ENCODE data around the gene KRT20. TPM values are rescaled to one million over a fixed set of nuclear protein-coding genes. Genes with fewer than 3 reads are reported as not detected.

The KRT20 gene
- total and polyA plus RNA-seq, 5 experiments from 2014 or later, result not detected

GRCh38 chr17:40912486-40913210 lies 27.6 kb upstream of the KRT20 start:
- ATAC-seq (no peak), DNase-seq (no peak)
- peaks cover 9 to 26% (median 14%) of the 10 kb centered on the region in 5 donors for H3K27me3 Mint-ChIP-seq
- no peaks in the 10 kb centered on the region for H3K36me3 Mint-ChIP-seq
- H3K27ac Mint-ChIP-seq, result no peak overlapping the region
- peaks cover 0 to 2% (median 0%) of the 10 kb centered on the region in 4 donors for H3K4me1 Mint-ChIP-seq
- H3K4me3 Mint-ChIP-seq, result no peak overlapping the region
- POLR2A ChIA-PET, result interaction anchor here (1.1 kb wide), 1 partner anchor 293 kb away, joined by 5 read pairs; no protein-coding TSS in a partner anchor
- no peaks in the 10 kb centered on the region for H3K9me3 Mint-ChIP-seq

GRCh38 chr17:40910441-40910841 lies 25.4 kb upstream of the KRT20 start:
- Mint-ChIP-seq H3K4me1 (peaks cover 0 to 2% (median 0%) of the 10 kb centered on the region in 4 donors), H3K27ac (no peak overlapping the region), H3K4me3 (no peak overlapping the region), H3K9me3 (no peaks in the 10 kb centered on the region), H3K36me3 (no peaks in the 10 kb centered on the region), H3K27me3 (peaks cover 18 to 37% (median 31%) of the 10 kb centered on the region in 5 donors)
- DNase-seq (no peak), ATAC-seq (no peak)
- POLR2A ChIA-PET, result interaction anchor here (1.5 kb wide), 1 partner anchor 738 kb away, joined by 3 read pairs; no protein-coding TSS in a partner anchor

- no peaks in the 10 kb centered on the region for H3K9me3 Mint-ChIP-seq
- no peaks in the 10 kb centered on the region for H3K36me3 Mint-ChIP-seq
- POLR2A ChIA-PET, result interaction anchor here (1.5 kb wide), 1 partner anchor 739 kb away, joined by 3 read pairs; no protein-coding TSS in a partner anchor
- no peak for ATAC-seq
- no peak overlapping the region for H3K4me3 Mint-ChIP-seq
- no peak for DNase-seq
- no peaks in the 10 kb centered on the region for H3K4me1 Mint-ChIP-seq
- no peak overlapping the region for H3K27ac Mint-ChIP-seq
- peaks cover 18 to 42% (median 33%) of the 10 kb centered on the region in 5 donors for H3K27me3 Mint-ChIP-seq
Measured at GRCh38 chr17:40909755-40910154, 24.7 kb upstream of the KRT20 start.

- Mint-ChIP-seq H3K4me1 (no peaks in the 10 kb centered on the region), H3K36me3 (no peaks in the 10 kb centered on the region), H3K9me3 (no peaks in the 10 kb centered on the region), H3K27me3 (peaks cover 20 to 47% (median 37%) of the 10 kb centered on the region in 5 donors), H3K27ac (no peak overlapping the region), H3K4me3 (no peak overlapping the region)
- peak; percentile 43 to 82 (median 56) for DNase-seq
- peak; percentile 79 to 81 for ATAC-seq
- POLR2A ChIA-PET, result interaction anchor here (1.5 kb wide), 1 partner anchor 739 kb away, joined by 3 read pairs; no protein-coding TSS in a partner anchor
Measured at GRCh38 chr17:40909351-40909750, 24.3 kb upstream of the KRT20 start.

GRCh38 chr17:40906613-40907012 lies 21.6 kb upstream of the KRT20 start:
- POLR2A ChIA-PET, result no interaction called here
- Mint-ChIP-seq H3K27me3 (peaks cover 20 to 64% (median 30%) of the 10 kb centered on the region in 5 donors), H3K4me3 (no peak overlapping the region), H3K4me1 (no peaks in the 10 kb centered on the region), H3K36me3 (no peaks in the 10 kb centered on the region), H3K9me3 (no peaks in the 10 kb centered on the region), H3K27ac (no peak overlapping the region)
- ATAC-seq, result no peak
- no peak for DNase-seq

GRCh38 chr17:40905370-40905769 lies 20.3 kb upstream of the KRT20 start:
- peaks cover 20 to 75% (median 32%) of the 10 kb centered on the region in 5 donors for H3K27me3 Mint-ChIP-seq

GRCh38 chr17:40903129-40903847 lies 18.2 kb upstream of the KRT20 start:
- H3K9me3 Mint-ChIP-seq, result no peaks in the 10 kb centered on the region
- ATAC-seq, result no peak
- no peaks in the 10 kb centered on the region for H3K4me1 Mint-ChIP-seq
- H3K4me3 Mint-ChIP-seq, result no peak overlapping the region
- no peak for DNase-seq
- H3K27me3 Mint-ChIP-seq, result peaks cover 19 to 75% (median 33%) of the 10 kb centered on the region in 5 donors
- H3K36me3 Mint-ChIP-seq, result no peaks in the 10 kb centered on the region
- POLR2A ChIA-PET, result no interaction called here
- peak overlapping the region in 1 of 10 donors; percentile 3 for H3K27ac Mint-ChIP-seq

More at GRCh38 chr17:40905370-40905769, 20.3 kb upstream of the KRT20 start:
- H3K4me3 Mint-ChIP-seq, result no peak overlapping the region
- no peaks in the 10 kb centered on the region for H3K36me3 Mint-ChIP-seq
- no peak for ATAC-seq
- no peak overlapping the region for H3K27ac Mint-ChIP-seq
- no peaks in the 10 kb centered on the region for H3K9me3 Mint-ChIP-seq
- no peak for DNase-seq
- H3K4me1 Mint-ChIP-seq, result no peaks in the 10 kb centered on the region
- POLR2A ChIA-PET, result no interaction called here

- no peaks in the 10 kb centered on the region for H3K9me3 Mint-ChIP-seq
- H3K36me3 Mint-ChIP-seq, result no peaks in the 10 kb centered on the region
- POLR2A ChIA-PET, result no interaction called here
- ATAC-seq (no peak), DNase-seq (no peak)
- peaks cover 17 to 69% (median 31%) of the 10 kb centered on the region in 5 donors for H3K27me3 Mint-ChIP-seq
- H3K4me3 Mint-ChIP-seq, result no peak overlapping the region
- no peak overlapping the region for H3K27ac Mint-ChIP-seq
- H3K4me1 Mint-ChIP-seq, result no peaks in the 10 kb centered on the region
Measured at GRCh38 chr17:40902498-40902897, 17.5 kb upstream of the KRT20 start.

- H3K27ac Mint-ChIP-seq, result no peak overlapping the region
- no peak for DNase-seq
- no peak overlapping the region for H3K4me3 Mint-ChIP-seq
- H3K36me3 Mint-ChIP-seq, result no peaks in the 10 kb centered on the region
- peaks cover 17 to 64% (median 28%) of the 10 kb centered on the region in 5 donors for H3K27me3 Mint-ChIP-seq
- POLR2A ChIA-PET, result no interaction called here
- no peaks in the 10 kb centered on the region for H3K4me1 Mint-ChIP-seq
- ATAC-seq, result no peak
- no peaks in the 10 kb centered on the region for H3K9me3 Mint-ChIP-seq
Measured at GRCh38 chr17:40901981-40902474, 17.0 kb upstream of the KRT20 start.

GRCh38 chr17:40900809-40901356 lies 15.8 kb upstream of the KRT20 start:
- H3K9me3 Mint-ChIP-seq, result no peaks in the 10 kb centered on the region
- DNase-seq, result no peak
- no peaks in the 10 kb centered on the region for H3K36me3 Mint-ChIP-seq
- no peaks in the 10 kb centered on the region for H3K4me1 Mint-ChIP-seq
- ATAC-seq, result no peak
- no peak overlapping the region for H3K4me3 Mint-ChIP-seq
- POLR2A ChIA-PET, result no interaction called here
- H3K27ac Mint-ChIP-seq, result no peak overlapping the region
- H3K27me3 Mint-ChIP-seq, result peaks cover 13 to 58% (median 30%) of the 10 kb centered on the region in 5 donors

- POLR2A ChIA-PET, result no interaction called here
Measured at GRCh38 chr17:40896916-40897455, 11.9 kb upstream of the KRT20 start.

GRCh38 chr17:40895106-40895730 lies 10.2 kb upstream of the KRT20 start:
- Mint-ChIP-seq H3K27me3 (peaks cover 25 to 55% (median 40%) of the 10 kb centered on the region in 5 donors), H3K4me3 (no peak overlapping the region), H3K9me3 (peaks cover 0 to 2% (median 0%) of the 10 kb centered on the region in 9 donors), H3K36me3 (no peaks in the 10 kb centered on the region), H3K27ac (no peak overlapping the region), H3K4me1 (no peaks in the 10 kb centered on the region)
- POLR2A ChIA-PET, result no interaction called here
- no peak for DNase-seq
- no peak for ATAC-seq

More at GRCh38 chr17:40896916-40897455, 11.9 kb upstream of the KRT20 start:
- Mint-ChIP-seq H3K4me3 (no peak overlapping the region), H3K27me3 (peaks cover 25 to 65% (median 36%) of the 10 kb centered on the region in 5 donors), H3K36me3 (no peaks in the 10 kb centered on the region), H3K9me3 (peaks cover 0 to 2% (median 0%) of the 10 kb centered on the region in 9 donors), H3K27ac (no peak overlapping the region), H3K4me1 (no peaks in the 10 kb centered on the region)
- ATAC-seq (no peak), DNase-seq (no peak)

Data from naive thymus-derived CD8-positive, alpha-beta T cell (primary cell).